ENCODE results near the gene PLXNA2.

The PLXNA2 gene

DNA sequence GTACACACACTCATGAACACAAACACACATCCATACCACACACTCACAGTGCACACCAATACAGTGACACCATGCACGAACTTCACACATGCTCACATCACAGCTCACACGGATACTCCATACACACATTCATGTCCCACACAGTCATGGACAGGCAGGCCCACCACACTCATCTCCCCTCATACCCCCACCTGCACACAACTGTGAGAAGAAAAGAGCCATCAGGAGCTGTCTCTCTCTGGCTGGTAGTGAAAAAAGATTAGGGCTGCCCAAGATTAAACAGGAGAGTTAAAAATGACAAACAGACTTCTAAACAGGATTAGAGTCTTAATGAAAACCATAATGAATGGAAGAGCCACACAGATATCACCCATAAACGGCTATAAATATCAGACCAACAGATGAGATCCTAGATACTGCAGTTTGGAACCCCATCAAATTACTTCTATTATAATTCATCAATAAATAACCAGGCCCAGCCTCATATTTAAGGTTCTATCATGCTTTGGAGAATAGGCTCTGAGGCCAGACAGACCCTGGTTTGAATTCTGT, 122.3 kb downstream of the PLXNA2 start:
- DNase-seq (ENCODE audit: low read depth) = no peak
- no peak overlapping the region for H3K4me3 ChIP-seq (replicated peaks; ENCODE audit: low read depth, low read length)
- TF ChIP-seq, protein P1, sequence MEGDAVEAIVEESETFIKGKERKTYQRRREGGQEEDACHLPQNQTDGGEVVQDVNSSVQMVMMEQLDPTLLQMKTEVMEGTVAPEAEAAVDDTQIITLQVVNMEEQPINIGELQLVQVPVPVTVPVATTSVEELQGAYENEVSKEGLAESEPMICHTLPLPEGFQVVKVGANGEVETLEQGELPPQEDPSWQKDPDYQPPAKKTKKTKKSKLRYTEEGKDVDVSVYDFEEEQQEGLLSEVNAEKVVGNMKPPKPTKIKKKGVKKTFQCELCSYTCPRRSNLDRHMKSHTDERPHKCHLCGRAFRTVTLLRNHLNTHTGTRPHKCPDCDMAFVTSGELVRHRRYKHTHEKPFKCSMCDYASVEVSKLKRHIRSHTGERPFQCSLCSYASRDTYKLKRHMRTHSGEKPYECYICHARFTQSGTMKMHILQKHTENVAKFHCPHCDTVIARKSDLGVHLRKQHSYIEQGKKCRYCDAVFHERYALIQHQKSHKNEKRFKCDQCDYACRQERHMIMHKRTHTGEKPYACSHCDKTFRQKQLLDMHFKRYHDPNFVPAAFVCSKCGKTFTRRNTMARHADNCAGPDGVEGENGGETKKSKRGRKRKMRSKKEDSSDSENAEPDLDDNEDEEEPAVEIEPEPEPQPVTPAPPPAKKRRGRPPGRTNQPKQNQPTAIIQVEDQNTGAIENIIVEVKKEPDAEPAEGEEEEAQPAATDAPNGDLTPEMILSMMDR (IDR thresholded peaks at IDR 0.05; ENCODE audit: low read length, missing control alignments) = no peak

DNA sequence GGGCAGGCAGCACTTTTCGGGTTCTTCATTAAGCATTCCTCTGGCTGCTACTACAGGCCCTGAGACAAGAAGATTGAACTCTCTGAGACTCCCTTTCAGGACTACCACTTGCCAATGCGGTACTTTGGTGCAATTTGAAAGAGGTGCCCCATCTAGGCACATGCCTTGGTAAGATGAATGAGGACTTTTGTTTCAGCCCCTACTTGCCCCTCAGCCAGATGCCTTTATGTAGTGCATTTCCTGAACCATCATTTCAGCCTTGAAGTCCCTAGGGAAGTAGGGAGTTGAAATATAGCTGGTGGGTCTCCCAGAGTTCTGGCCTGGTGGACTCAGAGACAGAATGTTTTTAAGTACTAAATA, 123.8 kb downstream of the PLXNA2 start:
- no peak for DNase-seq (ENCODE audit: low read depth)
- TF ChIP-seq, protein P1 (IDR thresholded peaks at IDR 0.05; ENCODE audit: low read length, missing control alignments) = no peak
- H3K4me3 ChIP-seq (replicated peaks; ENCODE audit: low read depth, low read length) = no peak overlapping the region

DNA sequence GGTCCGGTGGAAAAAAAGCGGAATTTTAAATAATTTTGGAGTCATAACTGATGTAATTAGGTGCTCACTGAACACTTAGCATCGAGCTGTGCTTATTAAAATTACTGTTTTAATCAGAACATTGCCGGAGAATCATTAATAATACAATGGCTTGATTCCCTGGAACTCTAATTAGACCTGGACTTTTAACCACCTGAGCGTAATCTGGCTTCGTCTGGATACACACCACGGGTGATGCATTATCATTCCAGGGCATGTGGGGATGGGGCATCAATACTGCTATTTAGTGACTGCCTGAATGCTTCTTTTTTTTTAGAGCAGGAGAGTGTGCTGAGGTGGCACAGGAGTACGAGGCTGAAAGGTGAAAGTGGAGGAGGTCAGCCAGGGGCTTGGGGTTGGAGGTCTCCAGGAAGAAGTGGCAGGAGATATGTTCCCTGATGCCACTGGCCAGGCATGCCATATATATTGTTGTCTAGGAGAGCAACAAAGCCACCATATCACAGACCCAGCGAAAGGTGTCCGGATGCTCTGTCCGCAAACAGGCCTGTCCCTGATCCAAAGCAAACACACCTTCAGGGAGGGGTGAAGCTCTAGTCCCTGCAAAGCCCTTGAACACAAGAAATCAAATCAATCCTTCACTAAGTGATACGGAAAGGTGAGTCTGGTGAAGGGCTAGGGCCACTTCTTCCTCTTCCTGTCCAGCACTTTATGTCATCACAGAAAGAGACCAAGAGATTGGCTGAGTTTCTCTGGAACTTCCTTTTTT, 125.2 kb downstream of the PLXNA2 start:
- TF ChIP-seq, protein P1 (IDR thresholded peaks at IDR 0.05; ENCODE audit: low read length, missing control alignments) = no peak
- no peak for DNase-seq (ENCODE audit: low read depth)
- H3K4me3 ChIP-seq (replicated peaks; ENCODE audit: low read depth, low read length) = no peak overlapping the region

DNA sequence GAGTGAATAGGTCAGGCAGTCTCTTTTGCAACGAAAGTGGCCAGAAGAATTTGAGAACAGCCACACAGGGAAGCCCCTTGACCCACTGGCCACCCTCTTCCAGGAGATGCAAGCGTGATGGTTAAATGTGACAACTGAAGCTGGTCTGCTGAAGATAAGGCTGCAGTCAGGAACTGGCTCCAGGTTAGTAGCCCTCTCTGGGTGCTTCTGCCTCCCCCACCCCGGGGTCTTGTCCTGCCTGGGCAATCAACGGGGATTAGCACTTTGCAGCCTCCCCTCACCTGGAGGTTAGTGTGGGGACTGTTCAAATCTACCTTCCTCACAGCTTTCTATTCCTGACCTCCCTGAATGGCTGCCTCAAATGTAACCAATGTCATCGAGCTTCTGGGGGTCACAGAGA, 125.9 kb downstream of the PLXNA2 start:
- no peak overlapping the region for H3K4me3 ChIP-seq (replicated peaks; ENCODE audit: low read depth, low read length)
- DNase-seq (ENCODE audit: low read depth) = no peak
- TF ChIP-seq, protein P1 (IDR thresholded peaks at IDR 0.05; ENCODE audit: low read length, missing control alignments) = no peak

DNA sequence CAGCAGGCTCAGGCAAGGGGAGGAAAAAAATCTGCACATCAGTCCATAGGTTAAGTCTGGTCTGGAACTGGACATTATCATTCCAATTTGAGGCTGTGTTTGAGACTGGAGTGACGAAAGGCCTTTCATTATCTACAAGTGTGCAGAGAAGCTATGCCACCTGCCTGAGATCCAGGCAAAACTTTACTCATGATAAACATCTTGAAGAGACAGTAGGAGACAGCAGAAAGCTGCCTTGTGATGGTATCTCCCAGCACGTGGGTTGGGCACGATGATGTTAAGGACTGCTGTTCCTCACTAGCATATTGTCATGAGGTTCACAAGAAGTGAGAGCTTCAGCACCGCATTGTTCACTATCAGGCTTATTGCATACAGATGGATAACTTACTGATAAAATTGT, 126.4 kb downstream of the PLXNA2 start:
- no peak for DNase-seq (ENCODE audit: low read depth)
- TF ChIP-seq, protein P1 (IDR thresholded peaks at IDR 0.05; ENCODE audit: low read length, missing control alignments) = no peak
- no peak overlapping the region for H3K4me3 ChIP-seq (replicated peaks; ENCODE audit: low read depth, low read length)

DNA sequence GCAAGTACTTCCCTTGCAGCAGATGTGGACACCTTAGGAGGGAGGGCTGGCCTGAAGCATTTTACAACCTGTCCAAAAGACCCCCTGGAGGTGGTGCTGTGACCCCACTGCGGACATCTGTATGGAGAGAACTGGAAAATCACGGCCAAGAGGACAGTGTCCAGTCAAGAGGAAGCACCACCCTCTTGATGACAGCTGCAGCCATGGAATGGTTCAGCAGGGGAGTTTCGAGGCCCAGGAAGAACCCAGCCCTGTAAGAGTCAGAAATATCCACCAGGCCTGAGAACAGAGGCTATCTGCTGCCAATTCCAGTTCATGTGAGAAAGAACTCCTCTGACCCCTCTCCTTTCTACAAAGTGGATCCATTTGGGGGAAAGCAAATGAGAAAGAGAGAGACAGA, 126.8 kb downstream of the PLXNA2 start:
- DNase-seq (ENCODE audit: low read depth) = no peak
- TF ChIP-seq, protein P1 (IDR thresholded peaks at IDR 0.05; ENCODE audit: low read length, missing control alignments) = no peak

More for the DNA sequence above, 126.8 kb downstream of the PLXNA2 start:
- no peak overlapping the region for H3K4me3 ChIP-seq (replicated peaks; ENCODE audit: low read depth, low read length)
